A549 (cell line): ENCODE measurements around the gene CCDC78. TPM values are rescaled to one million over a fixed set of nuclear protein-coding genes. Genes with fewer than 3 reads are reported as not detected.

Experiments
- ATAC-seq, 2 experiments: fragments of 200-7000 bp in 1 of 2; fragments of >200 bp in 1 of 2; cut with Nextera tagmentation in 1 of 2; cut with Tn5 transposase in 1 of 2; 3 replicates each; pipeline versions ENCODE4 v1.8.0 to v1.9.1; 2018 to 2020; ENCODE audit warnings: mild to moderate bottlenecking in 1 of 2, moderate library complexity in 1 of 2
- CTCF ChIA-PET: fragments of 300-600 bp; sonication (Branson Sonifier 250); formaldehyde crosslinking; extraction: SDS; loops from one replicate; lab custom pipeline; 2021; ENCODE audit warnings: antibody characterized with exemption, inconsistent platforms; lab: Yijun Ruan, JAX
- POLR2A ChIA-PET: fragments of 350-600 bp; formaldehyde crosslinking; extraction: SDS; loops from one replicate; lab custom pipeline; 2021; ENCODE audit warnings: antibody characterized with exemption, inconsistent platforms; lab: Yijun Ruan, JAX
- DNase-seq, 2 experiments: peaks; one replicate each; pipeline versions ENCODE4 v3.0.0 to v3.0.0-alpha.2; 2011 to 2016; ENCODE audit warnings: low read depth in 1 of 2, low spot score in 1 of 2
- FAIRE-seq: peaks from 2 replicates; lab custom pipeline; 2011; peaks lifted over from hg19 to GRCh38; lab: Jason Lieb, UNC
- H3K27ac ChIP-seq, 2 experiments: fragments of >200 bp; sonication (Bioruptor Twin); formaldehyde crosslinking; 3 replicates each; pipeline ENCODE4 v1.5.1; 2016 to 2017
- H3K4me1 ChIP-seq: fragments of >200 bp; sonication (Bioruptor Twin); formaldehyde crosslinking; 3 replicates; pipeline ENCODE4 v1.6.1; 2016
- H3K4me2 ChIP-seq: fragments of >200 bp; sonication (Bioruptor Twin); formaldehyde crosslinking; 3 replicates; pipeline ENCODE4 v1.6.1; 2016
- H3K4me3 ChIP-seq: fragments of >200 bp; sonication (Bioruptor Twin); formaldehyde crosslinking; 3 replicates; pipeline ENCODE4 v1.5.1; 2016
- H3K9me3 ChIP-seq: fragments of >200 bp; sonication (Bioruptor Twin); formaldehyde crosslinking; 3 replicates; pipeline ENCODE4 v1.6.1; 2016
- CBX2 ChIP-seq: fragments of 200-600 bp; sonication (generic); IDR thresholded peaks from 2 replicates; pipeline ENCODE4 v1.6.1; 2016; ENCODE audit warnings: low read depth, mild to moderate bottlenecking, borderline replicate concordance
- CBX8 ChIP-seq: fragments of 200-600 bp; sonication (generic); IDR thresholded peaks from 2 replicates; pipeline ENCODE4 v1.6.1; 2016
- CHD4 ChIP-seq: fragments of 200-600 bp; sonication (generic); IDR thresholded peaks from 2 replicates; pipeline ENCODE4 v1.6.1; 2016; ENCODE audit warnings: antibody characterized with exemption, mild to moderate bottlenecking, borderline replicate concordance
- E2F6 ChIP-seq: IDR thresholded peaks from 2 replicates; pipeline ENCODE4 v1.6.1; 2012; ENCODE audit warnings: low read depth, borderline replicate concordance
- EHF ChIP-seq: fragments of 250-450 bp; sonication (Bioruptor Pico); IDR thresholded peaks from 2 replicates; pipeline ENCODE4 v1.5.0; 2020; ENCODE audit warnings: mild to moderate bottlenecking
- FOSL2 ChIP-seq, 2 experiments: fragments of 450-650 bp in 1 of 2; fragments of >200 bp in 1 of 2; sonication (Bioruptor Twin) in 1 of 2; formaldehyde crosslinking; IDR thresholded peaks; 2 replicates each; pipeline versions ENCODE4 v1.5.0 to v1.6.1; 2016 to 2020; ENCODE audit warnings: mild to moderate bottlenecking in 1 of 2, moderate library complexity in 1 of 2
- HES2 ChIP-seq: fragments of >200 bp; sonication (Bioruptor Twin); formaldehyde crosslinking; IDR thresholded peaks from 2 replicates; pipeline ENCODE4 v1.6.1; 2016
- HMGXB4 ChIP-seq: fragments of 250-450 bp; sonication (Bioruptor Pico); IDR thresholded peaks from 2 replicates; pipeline ENCODE4 v1.5.0; 2021; ENCODE audit warnings: mild to moderate bottlenecking, moderate library complexity, borderline replicate concordance
- JUN ChIP-seq, 2 experiments: fragments of >200 bp; sonication (Bioruptor Twin); formaldehyde crosslinking; IDR thresholded peaks; 2 replicates in 1 of 2; 3 replicates in 1 of 2; pipeline ENCODE4 v1.6.1; 2016 to 2017
- JUNB ChIP-seq: fragments of >200 bp; sonication (Bioruptor Twin); formaldehyde crosslinking; IDR thresholded peaks from 2 replicates; pipeline ENCODE4 v1.6.1; 2016
- MAX ChIP-seq: IDR thresholded peaks from 2 replicates; pipeline ENCODE4 v1.6.1; 2012
- MAZ ChIP-seq: fragments of 150-350 bp; IDR thresholded peaks from 2 replicates; pipeline ENCODE4 v1.6.1; 2014; ENCODE audit warnings: antibody characterized with exemption, low read depth, low read length, borderline replicate concordance
- POLR2A ChIP-seq: IDR thresholded peaks from 2 replicates; pipeline ENCODE4 v1.6.1; 2012; ENCODE audit warnings: mild to moderate bottlenecking, low read length
- POLR2AphosphoS2 ChIP-seq: conservative IDR thresholded peaks from 2 replicates; pipeline ENCODE4 v1.6.1; 2012; ENCODE audit warnings: low read length, improper control_type of control experiment, inconsistent platforms
- RAD21 ChIP-seq, 2 experiments: fragments of >200 bp in 1 of 2; sonication (Bioruptor Twin) in 1 of 2; formaldehyde crosslinking in 1 of 2; IDR thresholded peaks in 1 of 2; conservative IDR thresholded peaks in 1 of 2; 2 replicates in 1 of 2; 3 replicates in 1 of 2; pipeline ENCODE4 v1.6.1; 2012 to 2018; ENCODE audit warnings: inconsistent platforms in 1 of 2
- RFX5 ChIP-seq: fragments of 450-650 bp; IDR thresholded peaks from 2 replicates; pipeline ENCODE4 v1.7.1; 2014; ENCODE audit warnings: antibody characterized with exemption, mild to moderate bottlenecking, moderate library complexity
- SMC3 ChIP-seq: fragments of >200 bp; sonication (Bioruptor Twin); formaldehyde crosslinking; IDR thresholded peaks from 3 replicates; pipeline ENCODE4 v1.6.1; 2018; ENCODE audit warnings: inconsistent platforms
- TFCP2L1 ChIP-seq: fragments of 250-450 bp; sonication (Bioruptor Pico); IDR thresholded peaks from 2 replicates; pipeline ENCODE4 v1.5.0; 2021; ENCODE audit warnings: mild to moderate bottlenecking
- USF2 ChIP-seq: fragments of 450-650 bp; IDR thresholded peaks from 2 replicates; pipeline ENCODE4 v1.6.1; 2014; ENCODE audit warnings: antibody characterized with exemption
- ZC3H11A ChIP-seq: fragments of 450-650 bp; IDR thresholded peaks from 2 replicates; pipeline ENCODE4 v1.6.1; 2014; ENCODE audit warnings: antibody characterized with exemption, mild to moderate bottlenecking
- ZFP36 ChIP-seq: fragments of 450-650 bp; IDR thresholded peaks from 2 replicates; pipeline ENCODE4 v1.6.1; 2014; ENCODE audit warnings: borderline replicate concordance; ENCODE audit not compliant: partially characterized antibody
- ZSCAN20 ChIP-seq: fragments of 250-450 bp; sonication (Bioruptor Pico); IDR thresholded peaks from 2 replicates; pipeline ENCODE4 v1.8.0; 2022; ENCODE audit warnings: mild to moderate bottlenecking, moderate library complexity
- WGBS: methylation state at CpG from one replicate; pipeline ENCODE4 v1.1.6; 2017; ENCODE audit errors: missing lambda C conversion rate; 5-methylcytosine and 5-hydroxymethylcytosine counted together
- polyA plus RNA-seq, 4 experiments: library from polyadenylated mRNA; depleted of rRNA in 3 of 4; stranded (reverse); fragments of >200 nt; fragmentation: RNase III in 1 of 4; extraction: RNeasy Plus Mini Kit Qiagen cat#74134 plus additional on column Dnase treatment in 1 of 4; gene quantifications; 2 replicates in 3 of 4; 3 replicates in 1 of 4; pipeline ENCODE4 v1.2.3, GENCODE V29; 2011 to 2017

The CCDC78 gene
- polyA plus RNA-seq, 2 of the 4 experiments (the other 2 are of a cell fraction): 1.1 to 4.7 TPM

GRCh38 chr16:761625-762513, 35.6 kb upstream of the CCDC78 start:
- Histone ChIP-seq H3K4me2 (peak overlapping the region; percentile 68), H3K27ac (peak overlapping the region; percentile 16 to 79; a peak in 4 of 6 replicates), H3K4me1 (peaks cover 35% of the 10 kb centered on the region), H3K9me3 (no peaks in the 10 kb centered on the region), H3K4me3 (no peak overlapping the region)
- WGBS: 86% methylated on average over 6 of the region's 22 CpGs
- CTCF ChIA-PET: interaction anchor here (0.8 to 15.8 kb wide), 11 partner anchors 10 to 116 kb away, joined by 3 to 105 read pairs (median 3); partner anchors contain the start of genes CHTF18, CIAO3, METRN and RPUSD1
- TF ChIP-seq EHF (CRISPR knock-in tag) (no peak), RAD21 (conservative IDR thresholded peaks at IDR 0.05 in 1 of 2, IDR thresholded peaks at IDR 0.05 in 1 of 2) (no peak), ZSCAN20 (CRISPR knock-in tag) (no peak), SMC3 (no peak), HES2 (no peak), CBX8 (no peak), HMGXB4 (CRISPR knock-in tag) (no peak), FOSL2 (IDR thresholded peaks at IDR 0.05) (no peak), FOSL2 (CRISPR knock-in tag; IDR thresholded peaks at IDR 0.05) (no peak), TFCP2L1 (no peak), MAX (no peak), MAZ (no peak)
- POLR2A ChIA-PET: no interaction called here
- ATAC-seq (peak in 1 of 2 experiments; percentile 9; a peak in 2 of 6 replicates), DNase-seq (no peak), FAIRE-seq (no peak)

GRCh38 chr16:760545-761343, 34.5 kb upstream of the CCDC78 start, which contains the start of gene MSLN:
Gene MSLN (plus strand): TSS chr16:760734. CDS start chr16:762681, 1,947 bp downstream.
- DNase-seq (peak in 1 of 2 experiments; percentile 71), FAIRE-seq (no peak), ATAC-seq (peak; percentile 22 to 62; a peak in 3 of 6 replicates)
- WGBS: 55% methylated on average over 29 of the region's 37 CpGs
- Histone ChIP-seq H3K4me1 (peaks cover 35% of the 10 kb centered on the region), H3K4me2 (peak within 1 kb of the TSS; percentile 68), H3K4me3 (no peak within 1 kb of the TSS), H3K27ac (peak within 1 kb of the TSS; percentile 66 to 79; a peak in 5 of 6 replicates), H3K9me3 (no peaks in the 10 kb centered on the region)
- POLR2A ChIA-PET: no interaction called here
- CTCF ChIA-PET: interaction anchor here (0.8 to 15.8 kb wide), 13 partner anchors 10 to 433 kb away, joined by 3 to 105 read pairs (median 4); partner anchors contain the start of genes CHTF18, CIAO3 and RPUSD1
- peak; percentile 24; the same call in 1 of the 2 replicates for TF ChIP-seq MAX
- TF ChIP-seq JUN (IDR thresholded peaks at IDR 0.05): no peak
- TF ChIP-seq FOSL2 (IDR thresholded peaks at IDR 0.05): no peak
- peak; percentile 16; the same call in 1 of the 2 replicates for TF ChIP-seq FOSL2 (CRISPR knock-in tag; IDR thresholded peaks at IDR 0.05)

- FAIRE-seq (no peak), ATAC-seq (no peak), DNase-seq (no peak)
- Histone ChIP-seq H3K4me3 (no peak overlapping the region), H3K4me2 (peak overlapping the region; percentile 68), H3K4me1 (peaks cover 35% of the 10 kb centered on the region), H3K27ac (peak overlapping the region; percentile 66 to 79; a peak in 5 of 6 replicates), H3K9me3 (no peaks in the 10 kb centered on the region)
- ChIA-PET POLR2A (no interaction called here), CTCF (interaction anchor here (0.9 to 15.8 kb wide), 9 partner anchors 10 to 434 kb away, joined by 3 to 105 read pairs (median 4); partner anchors contain the start of genes CHTF18, CIAO3 and RPUSD1)
- 86% methylated on average over 10 of the region's 15 CpGs for WGBS
- TF ChIP-seq MAZ (no peak), ZC3H11A (no peak), ZFP36 (no peak), JUNB (no peak), POLR2A (no peak), CBX2 (no peak), USF2 (no peak), POLR2AphosphoS2 (no peak), RFX5 (no peak), CHD4 (no peak), E2F6 (no peak)
These were observed 33.8 kb upstream of the CCDC78 start for GRCh38 chr16:760065-760464.
